HUES64 (cell line): ENCODE results near the gene MYOCD.
"Not testable (repeated sequence)": the region's sequence is repeated elsewhere in the genome, so short reads cannot be mapped to it uniquely, and the experiment has no call there.

ENCODE experiments used
- H3K27ac ChIP-seq: 2 replicates; pipeline ENCODE4 v1.7.0; 2013; ENCODE audit warnings: low read depth, low read length, inconsistent platforms
- H3K27me3 ChIP-seq: 2 replicates; pipeline ENCODE4 v1.6.1; 2013; ENCODE audit warnings: mild to moderate bottlenecking, low read length; ENCODE audit not compliant: insufficient read depth
- H3K36me3 ChIP-seq: 2 replicates; pipeline ENCODE4 v1.6.1; 2013; ENCODE audit warnings: mild to moderate bottlenecking, low read length; ENCODE audit not compliant: insufficient read depth
- H3K4me1 ChIP-seq: 2 replicates; pipeline ENCODE4 v1.6.1; 2013; ENCODE audit warnings: mild to moderate bottlenecking, low read length, moderate library complexity; ENCODE audit not compliant: insufficient read depth
- H3K4me3 ChIP-seq: 2 replicates; pipeline ENCODE4 v1.5.1; 2013; ENCODE audit warnings: mild to moderate bottlenecking, low read length, moderate library complexity
- H3K9ac ChIP-seq: 2 replicates; pipeline ENCODE4 v1.6.1; 2013; ENCODE audit warnings: mild to moderate bottlenecking, low read depth, low read length
- H3K9me3 ChIP-seq: 2 replicates; pipeline ENCODE4 v1.6.1; 2013; ENCODE audit warnings: low read depth, low read length; ENCODE audit not compliant: insufficient read depth
- WGBS: fragments of 150-250, 120-280 bp; methylation state at CpG from one replicate; pipeline ENCODE4 v1.1.7; 2013; ENCODE audit warnings: missing lambda C conversion rate; 5-methylcytosine and 5-hydroxymethylcytosine counted together

The MYOCD gene

GRCh38 chr17:12627177-12627629 is 38.5 kb upstream of the MYOCD start:
- H3K36me3 ChIP-seq: no peaks in the 10 kb centered on the region
- H3K27ac ChIP-seq: no peak overlapping the region
- H3K9me3 ChIP-seq: no peaks in the 10 kb centered on the region
- peaks cover 22% of the 10 kb centered on the region for H3K4me1 ChIP-seq
- no peak overlapping the region for H3K9ac ChIP-seq
- 94% methylated on average over 8 of the region's 8 CpGs for WGBS
- no peaks in the 10 kb centered on the region for H3K27me3 ChIP-seq
- no peak overlapping the region for H3K4me3 ChIP-seq

DNA sequence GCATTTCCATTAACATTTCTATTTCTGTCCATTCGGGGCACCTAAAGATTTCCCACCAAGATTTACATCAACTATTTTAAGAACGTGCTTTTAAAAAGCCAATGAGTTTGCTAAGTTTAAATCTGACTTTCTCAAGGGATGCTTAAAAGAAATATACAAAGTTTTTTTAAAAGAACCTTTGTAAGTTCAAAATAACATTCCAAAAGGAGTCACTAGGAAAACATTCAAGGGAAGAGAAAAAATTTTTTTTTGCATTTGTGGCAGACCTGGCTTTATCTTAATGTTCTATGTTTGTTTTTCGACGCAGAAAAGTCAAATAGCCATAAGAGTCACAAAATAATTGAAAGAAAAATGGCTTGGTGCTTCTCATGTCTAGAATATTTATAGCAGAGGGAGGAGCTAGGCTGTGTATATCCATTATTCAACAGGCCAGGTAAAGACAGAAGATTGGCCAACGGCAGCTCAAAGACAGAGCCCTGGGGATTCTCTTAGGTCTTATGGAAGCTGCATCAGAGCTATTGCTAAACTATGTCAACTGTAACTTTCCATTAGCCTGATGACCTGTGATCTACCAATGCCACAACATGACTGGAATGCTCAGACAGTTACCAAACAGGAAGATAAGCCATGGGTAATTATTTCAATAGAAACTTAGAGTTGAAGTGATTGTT is 37.8 kb upstream of the MYOCD start:
- Histone ChIP-seq H3K9me3 (no peaks in the 10 kb centered on the region), H3K27me3 (no peaks in the 10 kb centered on the region), H3K36me3 (no peaks in the 10 kb centered on the region), H3K4me1 (peaks cover 17% of the 10 kb centered on the region; the same call in 1 of the 2 replicates), H3K4me3 (no peak overlapping the region), H3K9ac (no peak overlapping the region), H3K27ac (no peak overlapping the region)
- 89% methylated on average over 4 of the region's 5 CpGs for WGBS

DNA sequence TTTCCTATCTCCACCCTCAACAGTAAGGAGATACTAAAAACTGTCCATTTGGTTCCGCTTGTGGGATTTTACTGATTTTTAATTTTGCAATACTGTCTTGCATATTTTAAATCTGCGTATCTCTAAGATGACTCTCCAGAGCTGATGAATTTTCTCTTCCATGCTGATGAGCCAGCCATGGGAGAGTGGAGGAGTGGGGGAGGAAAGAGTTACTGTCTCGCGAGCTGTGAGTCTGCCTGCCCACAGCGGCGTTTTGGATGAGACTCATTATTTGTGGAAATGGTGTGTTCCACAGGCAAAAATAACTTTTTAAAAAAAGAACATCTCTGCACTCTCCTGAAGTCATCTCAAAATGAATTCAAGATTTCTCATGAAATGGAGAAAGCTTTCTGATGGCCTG is 34.6 kb upstream of the MYOCD start:
- Histone ChIP-seq H3K4me1 (0 out of 2 replicates have a peak, but pooled peaks cover 6% of the 10 kb centered on the region), H3K9me3 (no peaks in the 10 kb centered on the region), H3K27ac (no peak overlapping the region), H3K9ac (no peak overlapping the region), H3K36me3 (no peaks in the 10 kb centered on the region), H3K27me3 (no peaks in the 10 kb centered on the region), H3K4me3 (no peak overlapping the region)
- WGBS: 92% methylated on average over 6 of the region's 6 CpGs

DNA sequence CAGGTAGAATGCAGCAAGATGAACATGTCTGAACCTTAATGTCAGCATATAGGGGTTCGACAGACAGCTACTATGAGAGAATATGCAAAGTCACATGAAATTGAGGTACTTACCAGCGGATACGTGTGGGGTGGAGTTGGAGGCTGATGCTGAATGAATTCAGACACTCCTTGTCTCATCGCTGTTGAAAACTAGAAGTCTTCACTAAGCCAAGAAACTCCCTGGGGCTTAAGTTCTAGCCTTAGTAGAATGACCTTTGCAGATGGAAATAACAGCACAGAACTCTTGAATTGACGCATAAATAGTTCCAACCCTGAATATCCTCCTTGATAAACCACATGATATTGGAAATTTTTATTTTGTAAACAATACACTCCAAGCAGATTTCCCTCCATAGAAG is 32.9 kb upstream of the MYOCD start:
- 94% methylated on average over 5 of the region's 5 CpGs for WGBS
- no peaks in the 10 kb centered on the region for H3K27me3 ChIP-seq
- no peak overlapping the region for H3K9ac ChIP-seq
- H3K36me3 ChIP-seq: no peaks in the 10 kb centered on the region
- H3K4me1 ChIP-seq: peaks cover 10% of the 10 kb centered on the region
- no peaks in the 10 kb centered on the region for H3K9me3 ChIP-seq
- H3K27ac ChIP-seq: no peak overlapping the region
- H3K4me3 ChIP-seq: no peak overlapping the region

DNA sequence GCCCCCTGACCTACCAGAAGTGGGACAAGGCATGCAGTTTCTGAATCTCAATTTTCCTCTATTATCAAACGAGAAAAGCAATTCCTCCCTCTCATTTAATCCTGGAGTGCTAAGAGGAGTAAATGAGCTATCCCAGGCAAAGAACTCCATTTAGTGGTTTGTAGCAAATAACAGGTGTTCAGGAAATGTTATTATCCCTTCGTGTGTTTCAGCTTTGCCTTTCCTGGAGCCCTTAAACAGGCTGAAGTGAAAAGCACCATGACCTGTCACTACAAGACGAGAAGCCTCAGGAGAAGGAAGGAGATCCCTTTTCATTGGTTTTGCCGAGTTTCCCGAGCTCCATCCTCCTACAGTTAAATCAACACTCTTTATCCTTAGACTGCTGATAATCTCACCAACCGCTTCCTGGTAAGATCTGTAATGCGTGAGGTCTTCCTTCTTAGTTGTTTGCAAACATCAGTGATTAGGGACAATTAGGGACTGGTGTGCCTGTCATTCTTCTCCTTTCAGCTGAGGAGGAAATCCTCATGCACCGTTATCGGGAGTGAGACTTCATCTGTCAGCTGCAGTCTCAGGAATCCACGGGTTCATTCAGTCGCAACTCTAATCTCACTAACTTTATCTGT is 30.8 kb upstream of the MYOCD start:
- Histone ChIP-seq H3K9me3 (no peaks in the 10 kb centered on the region), H3K27me3 (no peaks in the 10 kb centered on the region), H3K36me3 (no peaks in the 10 kb centered on the region), H3K4me1 (peaks cover 10% of the 10 kb centered on the region), H3K27ac (no peak overlapping the region), H3K9ac (no peak overlapping the region), H3K4me3 (no peak overlapping the region)
- WGBS: 57% methylated on average over 10 of the region's 11 CpGs

DNA sequence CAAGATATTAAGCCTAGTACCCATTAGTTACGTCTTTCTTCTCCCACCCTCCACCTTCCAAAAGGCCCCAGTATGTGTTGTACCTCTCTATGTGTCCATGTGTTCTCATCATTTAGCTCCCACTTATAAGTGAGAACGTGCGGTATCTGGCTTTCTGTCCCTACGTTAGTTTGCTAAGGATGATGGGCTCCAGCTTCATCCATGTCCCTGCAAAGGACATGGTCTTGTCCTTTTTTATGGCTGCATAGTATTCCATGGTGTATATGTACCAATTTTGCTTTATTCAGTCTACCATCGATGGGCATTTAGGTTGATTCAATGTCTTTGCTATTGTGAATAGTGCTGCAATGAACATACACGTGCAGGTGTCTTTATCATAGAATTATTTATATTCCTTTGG is 29.7 kb upstream of the MYOCD start:
- H3K4me3 ChIP-seq, H3K27me3 ChIP-seq, H3K36me3 ChIP-seq, H3K9ac ChIP-seq, H3K9me3 ChIP-seq, H3K27ac ChIP-seq: not testable (repeated sequence)
- peaks cover 10% of the 10 kb centered on the region for H3K4me1 ChIP-seq
- 96% methylated on average over 6 of the region's 6 CpGs for WGBS

GRCh38 chr17:12637015-12637414 is 28.7 kb upstream of the MYOCD start:
- peaks cover 10% of the 10 kb centered on the region for H3K4me1 ChIP-seq
- H3K27me3 ChIP-seq: no peaks in the 10 kb centered on the region
- H3K27ac ChIP-seq: 0 out of 2 replicates have a peak overlapping the region, but pooled peaks have one; percentile 30
- 44% methylated on average over 2 of the region's 2 CpGs for WGBS
- H3K36me3 ChIP-seq: no peaks in the 10 kb centered on the region
- no peaks in the 10 kb centered on the region for H3K9me3 ChIP-seq
- H3K4me3 ChIP-seq: no peak overlapping the region
- no peak overlapping the region for H3K9ac ChIP-seq

- no peak overlapping the region for H3K27ac ChIP-seq
- 94% methylated on average over 11 of the region's 11 CpGs for WGBS
Observed at GRCh38 chr17:12637745-12638651, 27.7 kb upstream of the MYOCD start.

GRCh38 chr17:12640364-12640763 is 25.3 kb upstream of the MYOCD start:
- no peak overlapping the region for H3K9ac ChIP-seq
- no peak overlapping the region for H3K4me3 ChIP-seq
- 98% methylated on average over 2 of the region's 2 CpGs for WGBS
- peaks cover 20% of the 10 kb centered on the region for H3K4me1 ChIP-seq
- H3K36me3 ChIP-seq: no peaks in the 10 kb centered on the region
- no peaks in the 10 kb centered on the region for H3K9me3 ChIP-seq
- no peak overlapping the region for H3K27ac ChIP-seq
- no peaks in the 10 kb centered on the region for H3K27me3 ChIP-seq

More at GRCh38 chr17:12637745-12638651, 27.7 kb upstream of the MYOCD start:
- H3K4me1 ChIP-seq: peaks cover 10% of the 10 kb centered on the region
- no peaks in the 10 kb centered on the region for H3K36me3 ChIP-seq
- no peaks in the 10 kb centered on the region for H3K27me3 ChIP-seq
- H3K4me3 ChIP-seq: no peak overlapping the region
- H3K9me3 ChIP-seq: no peaks in the 10 kb centered on the region
- H3K9ac ChIP-seq: no peak overlapping the region

GRCh38 chr17:12641084-12641483 is 24.6 kb upstream of the MYOCD start:
- H3K27ac ChIP-seq: no peak overlapping the region

GRCh38 chr17:12642034-12642433 is 23.7 kb upstream of the MYOCD start:
- H3K36me3 ChIP-seq: no peaks in the 10 kb centered on the region
- H3K4me3 ChIP-seq: no peak overlapping the region
- WGBS: 82% methylated on average over 4 of the region's 4 CpGs
- H3K27ac ChIP-seq: no peak overlapping the region
- H3K9ac ChIP-seq: no peak overlapping the region
- peaks cover 13% of the 10 kb centered on the region for H3K4me1 ChIP-seq
- no peaks in the 10 kb centered on the region for H3K27me3 ChIP-seq
- no peaks in the 10 kb centered on the region for H3K9me3 ChIP-seq

More at GRCh38 chr17:12641084-12641483, 24.6 kb upstream of the MYOCD start:
- Histone ChIP-seq H3K4me3 (no peak overlapping the region), H3K4me1 (peaks cover 20% of the 10 kb centered on the region), H3K9me3 (no peaks in the 10 kb centered on the region), H3K27me3 (no peaks in the 10 kb centered on the region), H3K9ac (no peak overlapping the region), H3K36me3 (no peaks in the 10 kb centered on the region)
- WGBS: 90% methylated on average over 2 of the region's 2 CpGs
